LoVo (cell line): ENCODE results near the gene TMEM132D.
"Not testable (repeated sequence)": the region's sequence is repeated elsewhere in the genome, so short reads cannot be mapped to it uniquely, and the experiment has no call there.

ENCODE experiments used
- DNase-seq: peaks from one replicate; pipeline ENCODE4 v3.0.0-alpha.2; 2016; ENCODE audit warnings: low spot score

Gene TMEM132D

GRCh38 chr12:129903956-129904829, at the start of gene TMEM132D:
TMEM132D (minus strand) TSS chr12:129904025.
- no peak for DNase-seq

GRCh38 chr12:129949651-129950050, 45.8 kb upstream of the TMEM132D start:
- no peak for DNase-seq

GRCh38 chr12:129941618-129942017, 37.8 kb upstream of the TMEM132D start:
- DNase-seq, result no peak

- DNase-seq, result no peak
These were observed 34.3 kb upstream of the TMEM132D start for GRCh38 chr12:129938089-129938488.

- DNase-seq, result no peak
These were observed 33.6 kb upstream of the TMEM132D start for GRCh38 chr12:129937426-129937825.

GRCh38 chr12:129928643-129929042, 24.8 kb upstream of the TMEM132D start:
- DNase-seq, result no peak

- no peak for DNase-seq
These were observed 23.6 kb upstream of the TMEM132D start for GRCh38 chr12:129927316-129927900.

GRCh38 chr12:129911428-129912049, 7.7 kb upstream of the TMEM132D start:
- peak; percentile 58 for DNase-seq

- no peak for DNase-seq
These were observed 5.5 kb upstream of the TMEM132D start for GRCh38 chr12:129909051-129910020.

- DNase-seq, result no peak
These were observed 506 bp downstream of the TMEM132D start for GRCh38 chr12:129903092-129903945.

GRCh38 chr12:129902371-129903091, 1.3 kb downstream of the TMEM132D start:
- no peak for DNase-seq

GRCh38 chr12:129901254-129901653, 2.6 kb downstream of the TMEM132D start:
- DNase-seq, result no peak

- no peak for DNase-seq
These were observed 3.5 kb downstream of the TMEM132D start for GRCh38 chr12:129900306-129900705.

GRCh38 chr12:129899045-129899444, 4.8 kb downstream of the TMEM132D start:
- DNase-seq, result not testable (repeated sequence)

- no peak for DNase-seq
These were observed 10.1 kb downstream of the TMEM132D start for GRCh38 chr12:129893691-129894090.

GRCh38 chr12:129887101-129887500, 16.7 kb downstream of the TMEM132D start:
- DNase-seq, result no peak

GRCh38 chr12:129886541-129886940, 17.3 kb downstream of the TMEM132D start:
- DNase-seq, result no peak

GRCh38 chr12:129885287-129885686, 18.5 kb downstream of the TMEM132D start:
- no peak for DNase-seq

- no peak for DNase-seq
These were observed 26.4 kb downstream of the TMEM132D start for GRCh38 chr12:129877411-129877810.

- DNase-seq, result no peak
These were observed 30.0 kb downstream of the TMEM132D start for GRCh38 chr12:129873833-129874208.
